ENCODE data around the gene RELB.

DNA sequence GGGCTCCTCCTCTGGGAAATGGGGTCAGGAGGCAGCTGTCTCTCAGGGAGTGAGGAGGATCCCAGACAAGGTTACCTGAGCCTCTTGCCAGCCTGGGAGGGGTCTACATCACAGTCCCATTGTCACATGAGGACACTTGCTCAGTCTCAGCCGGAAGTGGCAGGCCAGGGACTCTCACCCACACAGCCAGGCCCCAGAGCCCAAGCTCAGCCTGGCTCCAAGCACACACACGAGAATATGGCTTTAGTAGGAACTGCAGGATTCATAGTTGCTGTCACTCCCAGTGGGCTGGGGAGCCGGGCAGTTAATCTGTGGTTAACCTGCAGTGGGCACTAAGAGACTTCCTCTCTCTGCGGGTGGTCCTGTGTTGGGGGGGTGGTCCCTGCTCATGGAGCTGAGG is 15.8 kb upstream of the RELB start:
- TF ChIP-seq, protein P1, sequence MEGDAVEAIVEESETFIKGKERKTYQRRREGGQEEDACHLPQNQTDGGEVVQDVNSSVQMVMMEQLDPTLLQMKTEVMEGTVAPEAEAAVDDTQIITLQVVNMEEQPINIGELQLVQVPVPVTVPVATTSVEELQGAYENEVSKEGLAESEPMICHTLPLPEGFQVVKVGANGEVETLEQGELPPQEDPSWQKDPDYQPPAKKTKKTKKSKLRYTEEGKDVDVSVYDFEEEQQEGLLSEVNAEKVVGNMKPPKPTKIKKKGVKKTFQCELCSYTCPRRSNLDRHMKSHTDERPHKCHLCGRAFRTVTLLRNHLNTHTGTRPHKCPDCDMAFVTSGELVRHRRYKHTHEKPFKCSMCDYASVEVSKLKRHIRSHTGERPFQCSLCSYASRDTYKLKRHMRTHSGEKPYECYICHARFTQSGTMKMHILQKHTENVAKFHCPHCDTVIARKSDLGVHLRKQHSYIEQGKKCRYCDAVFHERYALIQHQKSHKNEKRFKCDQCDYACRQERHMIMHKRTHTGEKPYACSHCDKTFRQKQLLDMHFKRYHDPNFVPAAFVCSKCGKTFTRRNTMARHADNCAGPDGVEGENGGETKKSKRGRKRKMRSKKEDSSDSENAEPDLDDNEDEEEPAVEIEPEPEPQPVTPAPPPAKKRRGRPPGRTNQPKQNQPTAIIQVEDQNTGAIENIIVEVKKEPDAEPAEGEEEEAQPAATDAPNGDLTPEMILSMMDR (IDR thresholded peaks at IDR 0.05; ENCODE audit: low read length), result no peak
- TF ChIP-seq EZH2 (optimal IDR thresholded peaks at IDR 0.05; ENCODE audit: low read depth, low read length), result no peak
- no peak for TF ChIP-seq EZH2phosphoT487 (IDR thresholded peaks at IDR 0.05; ENCODE audit: low read length)
